NB4 (cell line): ENCODE data around the gene PCTP.

Experiments used
- DNase-seq: peaks from one replicate; pipeline ENCODE4 v3.0.0; 2010; ENCODE audit warnings: low read depth
- H3K4me3 ChIP-seq: one replicate; pipeline ENCODE4 v1.5.1; 2011; ENCODE audit warnings: mild to moderate bottlenecking, low read depth, low read length, moderate library complexity
- MYC ChIP-seq: IDR thresholded peaks from 2 replicates; pipeline ENCODE4 v1.6.1; 2011; ENCODE audit warnings: low read depth, low read length
- POLR2A ChIP-seq: IDR thresholded peaks from 2 replicates; pipeline ENCODE4 v1.6.1; 2011; ENCODE audit warnings: mild to moderate bottlenecking; ENCODE audit not compliant: insufficient read length; ENCODE audit errors: extremely low read depth
- TF ChIP-seq, protein P1 (sequence below): IDR thresholded peaks from 2 replicates; pipeline ENCODE4 v1.6.1; 2011; ENCODE audit warnings: low read depth, low read length
- TF ChIP-seq, protein P2 (sequence below): IDR thresholded peaks from one replicate; pipeline ENCODE4 v1.5.1; 2012; ENCODE audit warnings: low read depth, low read length

PCTP gene

DNA sequence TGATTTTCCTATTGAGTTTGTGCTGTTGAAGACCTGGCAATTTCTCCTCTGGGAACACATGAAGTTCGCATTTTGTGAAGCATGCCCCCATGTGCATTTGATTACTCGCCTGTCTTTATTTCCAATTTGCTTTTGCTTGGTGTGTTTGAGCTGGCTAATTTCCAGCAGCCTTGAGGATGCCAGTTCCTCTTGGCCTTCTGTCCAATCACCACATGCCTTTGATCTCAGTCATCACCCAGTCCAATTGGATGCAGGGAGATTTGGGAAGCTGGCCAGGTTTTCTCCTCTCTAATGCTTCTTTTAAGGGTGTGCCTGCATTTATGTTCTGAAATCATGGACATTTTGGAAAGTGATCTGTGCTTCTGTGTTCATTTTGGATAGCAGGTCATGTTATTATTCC lies 24.4 kb upstream of the PCTP start:
- no peak for DNase-seq
- H3K4me3 ChIP-seq, result no peak overlapping the region
- TF ChIP-seq POLR2A (no peak), MYC (no peak)
- TF ChIP-seq, protein P1, sequence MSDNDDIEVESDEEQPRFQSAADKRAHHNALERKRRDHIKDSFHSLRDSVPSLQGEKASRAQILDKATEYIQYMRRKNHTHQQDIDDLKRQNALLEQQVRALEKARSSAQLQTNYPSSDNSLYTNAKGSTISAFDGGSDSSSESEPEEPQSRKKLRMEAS, result no peak
- TF ChIP-seq, protein P2, sequence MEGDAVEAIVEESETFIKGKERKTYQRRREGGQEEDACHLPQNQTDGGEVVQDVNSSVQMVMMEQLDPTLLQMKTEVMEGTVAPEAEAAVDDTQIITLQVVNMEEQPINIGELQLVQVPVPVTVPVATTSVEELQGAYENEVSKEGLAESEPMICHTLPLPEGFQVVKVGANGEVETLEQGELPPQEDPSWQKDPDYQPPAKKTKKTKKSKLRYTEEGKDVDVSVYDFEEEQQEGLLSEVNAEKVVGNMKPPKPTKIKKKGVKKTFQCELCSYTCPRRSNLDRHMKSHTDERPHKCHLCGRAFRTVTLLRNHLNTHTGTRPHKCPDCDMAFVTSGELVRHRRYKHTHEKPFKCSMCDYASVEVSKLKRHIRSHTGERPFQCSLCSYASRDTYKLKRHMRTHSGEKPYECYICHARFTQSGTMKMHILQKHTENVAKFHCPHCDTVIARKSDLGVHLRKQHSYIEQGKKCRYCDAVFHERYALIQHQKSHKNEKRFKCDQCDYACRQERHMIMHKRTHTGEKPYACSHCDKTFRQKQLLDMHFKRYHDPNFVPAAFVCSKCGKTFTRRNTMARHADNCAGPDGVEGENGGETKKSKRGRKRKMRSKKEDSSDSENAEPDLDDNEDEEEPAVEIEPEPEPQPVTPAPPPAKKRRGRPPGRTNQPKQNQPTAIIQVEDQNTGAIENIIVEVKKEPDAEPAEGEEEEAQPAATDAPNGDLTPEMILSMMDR, result no peak

DNA sequence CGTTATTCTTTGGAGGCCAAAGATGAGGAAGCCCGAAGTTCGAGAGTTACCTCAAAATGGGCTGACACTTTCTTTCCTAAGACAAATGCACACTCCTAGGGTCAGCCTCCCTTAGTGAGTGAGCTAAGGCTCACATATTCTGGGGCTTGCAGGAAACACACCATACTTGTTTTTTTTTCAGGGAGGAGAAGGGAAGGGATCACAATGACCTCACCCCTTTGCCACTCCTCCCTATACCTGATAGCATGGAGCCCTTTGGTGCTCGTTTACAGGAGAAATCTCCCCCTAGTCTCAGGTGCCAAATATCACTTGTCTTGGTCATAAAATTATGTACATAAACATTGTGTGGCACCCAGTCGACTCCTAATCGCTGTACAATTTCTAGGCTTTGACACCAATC lies 23.6 kb upstream of the PCTP start:
- no peak overlapping the region for H3K4me3 ChIP-seq
- DNase-seq, result no peak
- TF ChIP-seq, protein P2, result no peak
- TF ChIP-seq MYC (no peak), POLR2A (no peak)
- TF ChIP-seq, protein P1, result no peak

DNA sequence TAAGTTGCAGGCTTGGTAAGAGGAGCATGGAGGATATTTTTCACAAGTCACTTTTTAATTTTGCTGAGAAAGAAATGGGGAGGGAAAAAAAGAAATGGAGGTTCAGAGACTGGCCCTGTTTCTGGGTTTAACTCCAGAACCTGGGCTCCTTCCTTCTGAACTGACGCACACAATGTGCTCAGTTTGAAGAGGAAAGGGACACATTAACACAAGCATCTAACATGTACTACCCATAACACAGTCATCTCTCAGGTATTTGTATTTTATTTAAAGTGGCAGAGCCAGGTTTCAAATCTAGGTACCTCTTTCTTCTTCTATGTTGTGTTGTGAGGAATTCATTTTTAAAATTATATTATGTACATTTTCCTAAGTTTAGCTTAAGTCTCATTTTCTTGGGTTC lies 22.9 kb upstream of the PCTP start:
- no peak for DNase-seq
- H3K4me3 ChIP-seq, result no peak overlapping the region
- TF ChIP-seq POLR2A, result no peak
- TF ChIP-seq, protein P2, result no peak
- TF ChIP-seq, protein P1, result no peak
- TF ChIP-seq MYC, result no peak

DNA sequence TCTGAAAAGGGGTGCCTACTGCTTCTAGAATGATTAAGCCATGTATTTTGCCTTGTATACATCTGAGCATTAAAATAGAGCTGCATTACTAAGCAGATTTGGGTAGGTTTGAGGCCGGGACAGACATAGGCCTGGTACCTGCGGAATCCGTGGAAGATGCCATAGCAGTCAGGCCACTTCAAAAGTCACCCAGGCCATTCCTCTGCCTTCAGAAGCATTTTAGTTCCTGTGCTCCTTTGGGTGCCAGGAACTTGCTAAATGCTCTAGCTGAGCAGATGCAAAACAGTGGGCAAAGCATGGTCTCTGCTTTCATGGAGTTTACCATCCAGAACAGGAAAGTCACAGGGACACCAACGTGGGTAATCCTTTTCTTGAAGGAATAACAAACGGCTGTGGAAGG lies 22.5 kb upstream of the PCTP start:
- TF ChIP-seq POLR2A, result no peak
- TF ChIP-seq, protein P1, result no peak
- no peak for TF ChIP-seq MYC
- TF ChIP-seq, protein P2, result no peak
- DNase-seq, result no peak
- H3K4me3 ChIP-seq, result no peak overlapping the region

DNA sequence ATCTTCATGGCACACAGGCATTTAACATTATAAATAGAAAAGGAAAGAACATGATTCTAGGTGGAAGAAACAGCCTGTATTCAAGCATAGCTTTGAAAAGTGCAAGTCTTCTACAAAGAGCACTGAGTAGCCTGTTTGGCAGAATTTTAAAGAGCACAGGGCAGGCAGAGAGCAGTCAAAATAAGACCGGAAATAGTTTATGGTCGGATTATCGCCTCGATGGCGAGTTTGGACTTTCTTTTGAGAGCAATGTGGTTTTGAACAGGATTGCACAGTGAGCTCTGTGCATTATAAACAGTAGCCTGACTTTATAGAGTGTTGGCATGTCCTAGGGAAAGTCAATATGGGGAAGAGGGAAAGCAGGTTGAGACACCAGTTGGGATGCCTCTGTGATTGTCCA lies 22.0 kb upstream of the PCTP start:
- no peak overlapping the region for H3K4me3 ChIP-seq
- TF ChIP-seq POLR2A (no peak), MYC (no peak)
- TF ChIP-seq, protein P1, result no peak
- TF ChIP-seq, protein P2, result no peak
- DNase-seq, result no peak

DNA sequence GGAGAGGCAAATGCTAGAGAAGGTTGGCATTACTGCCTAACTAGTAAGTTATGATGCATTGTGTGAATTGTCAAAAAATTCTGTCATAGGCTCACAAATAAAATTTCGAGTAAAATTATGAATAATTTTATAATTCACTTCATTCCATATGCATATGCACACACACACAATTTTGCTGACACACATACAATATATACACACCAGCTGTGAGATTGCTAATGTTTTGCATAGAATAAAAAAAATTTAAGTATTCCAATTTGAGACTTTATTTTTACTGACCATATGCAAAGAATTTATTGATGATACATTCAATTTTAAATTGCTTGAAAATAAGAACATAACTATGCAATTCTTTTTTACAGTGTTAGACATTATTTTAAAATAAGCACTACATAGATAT lies 21.4 kb upstream of the PCTP start:
- no peak for DNase-seq
- no peak overlapping the region for H3K4me3 ChIP-seq
- TF ChIP-seq, protein P1, result no peak
- TF ChIP-seq MYC, result no peak
- TF ChIP-seq, protein P2, result no peak
- no peak for TF ChIP-seq POLR2A
